ENCODE measurements around the gene KIF26B. TPM values are rescaled to one million over a fixed set of nuclear protein-coding genes. Genes with fewer than 3 reads are reported as not detected.

KIF26B gene
- total and polyA plus RNA-seq, 8 donors, result 0.15 to 3.2 (median 0.89) TPM; not detected in 1

DNA sequence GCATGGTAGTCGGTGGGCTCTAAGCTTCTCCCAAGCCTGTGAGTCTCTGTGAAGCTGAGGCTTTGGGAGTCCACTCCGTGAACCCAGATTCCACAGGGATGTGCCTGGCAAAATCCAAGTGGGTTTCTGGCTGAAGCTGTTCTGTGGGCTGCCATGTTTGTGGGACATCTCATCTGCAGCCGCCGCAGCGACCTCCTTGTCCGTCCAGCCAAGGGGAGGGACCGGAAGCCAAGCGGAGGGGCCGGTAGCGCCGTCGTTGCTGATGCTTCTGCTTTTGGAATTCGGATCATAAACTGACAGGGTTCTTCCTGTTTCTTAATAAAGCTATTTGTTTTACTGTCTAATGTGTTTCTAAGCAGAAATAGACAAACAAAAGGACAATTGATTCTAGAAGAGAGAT lies 13.3 kb downstream of the KIF26B start:
- DNase-seq, result peak in 1 of 2 donors; percentile 55
- TF ChIP-seq POLR2AphosphoS5 (IDR thresholded peaks at IDR 0.05), result no peak
- H3K36me3 ChIP-seq, result no peaks in the 10 kb centered on the region
- no peak overlapping the region for H3K4me3 ChIP-seq
- intact Hi-C loops (cut with DNase I; ENCODE audit: low total_unique reads), result no loop called here
- whole genome bisulfite sequencing, 5 donors, result 69 to 82% (median 74%) methylated on average over 13 of the region's 13 CpGs
- H3K4me1 ChIP-seq, result peaks cover 0 to 14% (median 6%) of the 10 kb centered on the region in 4 donors
- no peak overlapping the region for H3K27ac ChIP-seq
- H3K27me3 ChIP-seq, result no peaks in the 10 kb centered on the region
- H3K9me3 ChIP-seq, result no peaks in the 10 kb centered on the region

DNA sequence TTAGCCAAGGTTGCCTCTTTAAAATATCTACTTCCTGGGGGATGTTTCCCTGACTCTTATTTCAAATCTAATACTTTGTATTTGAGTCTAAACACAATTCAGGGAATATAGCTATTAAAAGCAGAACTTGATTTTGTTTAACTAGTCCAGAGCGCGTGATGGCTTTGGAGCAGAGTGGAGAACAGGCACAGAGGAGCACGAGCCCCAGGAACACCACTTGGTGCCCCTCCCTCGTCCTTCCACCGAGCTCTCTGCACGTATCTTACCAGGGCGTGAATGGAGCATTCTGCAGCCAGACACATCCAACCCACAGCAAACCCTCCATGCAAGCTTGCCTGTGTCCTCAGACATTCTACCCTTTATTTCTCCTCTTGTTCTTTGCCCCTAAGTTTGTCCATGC lies 14.1 kb downstream of the KIF26B start:
- peaks cover 0 to 21% (median 9%) of the 10 kb centered on the region in 4 donors for H3K4me1 ChIP-seq
- no peak overlapping the region for H3K27ac ChIP-seq
- TF ChIP-seq POLR2A (IDR thresholded peaks at IDR 0.05), result no peak
- TF ChIP-seq, protein P1, sequence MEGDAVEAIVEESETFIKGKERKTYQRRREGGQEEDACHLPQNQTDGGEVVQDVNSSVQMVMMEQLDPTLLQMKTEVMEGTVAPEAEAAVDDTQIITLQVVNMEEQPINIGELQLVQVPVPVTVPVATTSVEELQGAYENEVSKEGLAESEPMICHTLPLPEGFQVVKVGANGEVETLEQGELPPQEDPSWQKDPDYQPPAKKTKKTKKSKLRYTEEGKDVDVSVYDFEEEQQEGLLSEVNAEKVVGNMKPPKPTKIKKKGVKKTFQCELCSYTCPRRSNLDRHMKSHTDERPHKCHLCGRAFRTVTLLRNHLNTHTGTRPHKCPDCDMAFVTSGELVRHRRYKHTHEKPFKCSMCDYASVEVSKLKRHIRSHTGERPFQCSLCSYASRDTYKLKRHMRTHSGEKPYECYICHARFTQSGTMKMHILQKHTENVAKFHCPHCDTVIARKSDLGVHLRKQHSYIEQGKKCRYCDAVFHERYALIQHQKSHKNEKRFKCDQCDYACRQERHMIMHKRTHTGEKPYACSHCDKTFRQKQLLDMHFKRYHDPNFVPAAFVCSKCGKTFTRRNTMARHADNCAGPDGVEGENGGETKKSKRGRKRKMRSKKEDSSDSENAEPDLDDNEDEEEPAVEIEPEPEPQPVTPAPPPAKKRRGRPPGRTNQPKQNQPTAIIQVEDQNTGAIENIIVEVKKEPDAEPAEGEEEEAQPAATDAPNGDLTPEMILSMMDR (IDR thresholded peaks at IDR 0.05), result no peak
- no peak for TF ChIP-seq EP300 (IDR thresholded peaks at IDR 0.05)
- no peak for TF ChIP-seq POLR2AphosphoS5 (IDR thresholded peaks at IDR 0.05)
- no peaks in the 10 kb centered on the region for H3K9me3 ChIP-seq
- H3K36me3 ChIP-seq, result no peaks in the 10 kb centered on the region
- no peaks in the 10 kb centered on the region for H3K27me3 ChIP-seq
- 61 to 83% (median 73%) methylated on average over 7 of the region's 7 CpGs for WGBS, 5 donors
- intact Hi-C loops (cut with DNase I; ENCODE audit: low total_unique reads), result no loop called here
- no peak for DNase-seq
- no peak overlapping the region for H3K4me3 ChIP-seq

DNA sequence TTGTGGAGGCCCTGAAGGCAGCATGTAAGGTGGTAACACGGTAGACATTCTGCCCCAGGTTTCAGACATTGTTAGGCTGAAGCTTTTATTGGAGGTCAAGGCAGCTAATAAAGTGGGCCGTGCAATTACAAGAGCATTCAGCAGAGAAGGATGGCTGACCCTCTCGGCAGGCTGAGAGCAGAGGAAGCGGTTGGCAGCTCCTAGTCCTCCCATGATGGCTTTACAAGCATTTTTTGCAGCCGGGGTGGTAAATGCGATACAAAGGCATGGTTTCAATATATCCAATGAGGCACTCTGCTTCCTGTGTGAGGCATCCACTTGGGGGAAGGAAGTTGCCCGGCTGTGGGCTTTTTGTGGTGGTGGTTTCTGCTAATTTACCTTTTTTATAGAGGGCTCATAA lies 14.6 kb downstream of the KIF26B start:
- Histone ChIP-seq H3K4me1 (peaks cover 0 to 25% (median 10%) of the 10 kb centered on the region in 4 donors), H3K36me3 (no peaks in the 10 kb centered on the region), H3K4me3 (no peak overlapping the region), H3K27ac (no peak overlapping the region), H3K9me3 (no peaks in the 10 kb centered on the region), H3K27me3 (no peaks in the 10 kb centered on the region)
- intact Hi-C loops (cut with DNase I; ENCODE audit: low total_unique reads), result no loop called here
- WGBS, 5 donors, result 68 to 89% (median 77%) methylated on average over 7 of the region's 7 CpGs
- DNase-seq, result no peak
- TF ChIP-seq, protein P1 (IDR thresholded peaks at IDR 0.05), result no peak
- TF ChIP-seq POLR2AphosphoS5 (IDR thresholded peaks at IDR 0.05), result no peak
- TF ChIP-seq EP300 (IDR thresholded peaks at IDR 0.05), result no peak
- TF ChIP-seq POLR2A (IDR thresholded peaks at IDR 0.05), result no peak

DNA sequence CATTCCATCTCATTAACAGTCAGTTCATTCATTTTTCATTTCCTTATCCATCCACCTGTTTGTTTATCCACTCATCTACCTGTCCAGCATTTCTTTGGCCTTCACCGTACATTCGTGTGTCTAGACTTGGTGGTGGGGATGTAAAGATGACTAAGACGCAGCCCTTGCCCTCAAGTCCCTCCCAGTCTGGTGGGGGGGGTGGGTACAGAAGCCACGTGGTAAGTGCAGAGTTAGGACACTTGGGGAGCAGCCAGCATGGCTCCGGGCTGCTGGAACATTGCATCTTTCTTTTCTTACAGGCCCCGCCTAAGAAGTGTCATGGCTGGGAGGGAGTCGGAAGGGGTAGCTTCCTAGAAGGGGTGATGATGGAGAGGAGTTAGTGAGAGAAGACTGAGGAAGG lies 17.2 kb downstream of the KIF26B start:
- DNase-seq, result no peak
- 62 to 74% (median 68%) methylated on average over 7 of the region's 7 CpGs for WGBS, 5 donors
- no peak for TF ChIP-seq EP300 (IDR thresholded peaks at IDR 0.05)
- no peak for TF ChIP-seq POLR2A (IDR thresholded peaks at IDR 0.05)
- TF ChIP-seq POLR2AphosphoS5 (IDR thresholded peaks at IDR 0.05), result no peak
- TF ChIP-seq, protein P1 (IDR thresholded peaks at IDR 0.05), result no peak
- H3K27ac ChIP-seq, result no peak overlapping the region
- no peaks in the 10 kb centered on the region for H3K36me3 ChIP-seq
- H3K4me1 ChIP-seq, result peaks cover 0 to 14% (median 4%) of the 10 kb centered on the region in 4 donors
- H3K27me3 ChIP-seq, result no peaks in the 10 kb centered on the region
- no peaks in the 10 kb centered on the region for H3K9me3 ChIP-seq
- no peak overlapping the region for H3K4me3 ChIP-seq
- intact Hi-C loops (cut with DNase I; ENCODE audit: low total_unique reads), result no loop called here

DNA sequence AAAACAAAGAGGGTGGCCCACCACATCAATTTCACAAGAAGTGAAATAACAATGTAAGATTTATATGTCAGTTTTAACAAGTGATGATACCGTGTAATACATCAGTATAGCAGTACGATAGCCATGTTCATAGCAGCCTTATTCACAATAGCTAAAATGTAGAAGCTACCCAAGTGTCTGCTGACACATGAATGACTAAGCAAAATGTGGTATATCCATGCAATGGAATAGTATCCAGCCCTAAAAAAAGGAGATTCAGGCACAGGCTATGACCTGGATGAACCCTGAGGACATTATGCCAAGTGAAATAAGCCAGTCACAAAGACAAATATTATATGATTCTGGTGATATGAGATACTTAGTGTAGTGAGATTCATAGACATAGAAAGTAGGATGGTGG lies 18.0 kb downstream of the KIF26B start:
- no peaks in the 10 kb centered on the region for H3K9me3 ChIP-seq
- TF ChIP-seq POLR2A (IDR thresholded peaks at IDR 0.05) (no peak), POLR2AphosphoS5 (IDR thresholded peaks at IDR 0.05) (no peak), EP300 (IDR thresholded peaks at IDR 0.05) (no peak)
- TF ChIP-seq, protein P1 (IDR thresholded peaks at IDR 0.05), result no peak
- H3K4me3 ChIP-seq, result no peak overlapping the region
- H3K4me1 ChIP-seq, result peaks cover 0 to 12% (median 6%) of the 10 kb centered on the region in 4 donors
- no peak overlapping the region for H3K27ac ChIP-seq
- no peaks in the 10 kb centered on the region for H3K36me3 ChIP-seq
- no peaks in the 10 kb centered on the region for H3K27me3 ChIP-seq
- WGBS, 5 donors, result 97 to 99% (median 98%) methylated on average over 2 of the region's 2 CpGs
- intact Hi-C loops (cut with DNase I; ENCODE audit: low total_unique reads), result no loop called here
- DNase-seq, result no peak

All from stomach (tissue), 9 donors.